Peyer's patch (tissue), 4 donors: Measurements from ENCODE around the gene TBCK. TPM values are rescaled to one million over a fixed set of nuclear protein-coding genes. Genes with fewer than 3 reads are reported as not detected.

Experiments
- DNase-seq, 3 donors: peaks; one replicate each; pipeline ENCODE4 v3.0.0-alpha.2; 2017 to 2019
- H3K27ac ChIP-seq, 4 donors: fragments of 200-600 bp; sonication (generic); one replicate each; pipeline ENCODE4 v1.5.1; 2016 to 2019
- H3K27me3 ChIP-seq, 2 donors: fragments of 200-600 bp; sonication (generic); one replicate each; pipeline ENCODE4 v1.5.1; 2019
- H3K36me3 ChIP-seq, 3 donors: fragments of 200-600 bp; sonication (generic); one replicate each; pipeline ENCODE4 v1.5.1; 2016 to 2019
- H3K4me1 ChIP-seq, 4 donors: fragments of 200-600 bp; sonication (generic); one replicate each; pipeline ENCODE4 v1.5.1; 2016 to 2019
- H3K4me3 ChIP-seq, 4 donors: fragments of 200-600 bp; sonication (generic); 1 replicate in 3 of 4; 2 replicates in 1 of 4; pipeline ENCODE4 v1.5.1; 2016 to 2019; ENCODE audit warnings: mild to moderate bottlenecking in 1 of 4
- H3K9me3 ChIP-seq, 4 donors: fragments of 200-600 bp; sonication (generic); one replicate each; pipeline ENCODE4 v1.5.1; 2016 to 2019; ENCODE audit warnings: mild to moderate bottlenecking in 1 of 4
- POLR2A ChIP-seq, 2 donors: fragments of 450-650 bp; IDR thresholded peaks; one replicate each; pipeline ENCODE4 v1.5.1; 2017; ENCODE audit warnings: antibody characterized with exemption in 2 of 2, mild to moderate bottlenecking in 2 of 2, moderate library complexity in 2 of 2
- total RNA-seq, 4 donors: library from RNA; depleted of rRNA; stranded (reverse); fragments of >200 nt; gene quantifications; one replicate each; pipeline ENCODE4 v1.1.0, GENCODE V29; 2016
- TF ChIP-seq, protein P1 (sequence below), 6 experiments: fragments of 450-650 bp in 4 of 6; fragments of 200-600 bp in 2 of 6; sonication (generic) in 1 of 6; IDR thresholded peaks; one replicate each; pipeline ENCODE4 v1.5.1; 2017 to 2019; ENCODE audit warnings: antibody characterized with exemption in 6 of 6, mild to moderate bottlenecking in 3 of 6, moderate library complexity in 1 of 6

Gene TBCK
- total RNA-seq, 4 donors from 2014 or later: 39.9 to 96.6 (median 53.1) TPM

DNA sequence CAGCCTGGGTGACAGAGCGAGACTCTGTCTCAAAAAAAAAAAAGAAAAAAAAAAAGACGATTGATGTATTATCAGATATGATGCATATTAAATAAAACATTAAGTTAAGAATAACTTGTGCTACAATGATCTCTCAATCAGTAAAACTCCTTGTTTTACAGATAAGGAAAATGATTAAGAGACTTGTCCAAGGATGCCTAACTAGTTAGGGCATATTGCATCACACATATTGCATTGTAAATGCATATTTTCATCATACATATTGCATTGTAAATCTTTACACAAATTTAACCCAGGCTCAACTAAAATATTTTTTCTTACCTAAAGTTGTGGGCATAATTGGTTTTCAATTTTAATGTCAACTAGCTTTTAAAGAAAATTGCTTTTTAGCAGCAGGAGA is 26.3 kb downstream of the TBCK start:
- Histone ChIP-seq H3K4me1 (no peaks in the 10 kb centered on the region), H3K9me3 (no peaks in the 10 kb centered on the region), H3K4me3 (no peak overlapping the region), H3K27me3 (no peaks in the 10 kb centered on the region), H3K36me3 (peaks cover 0 to 29% (median 0%) of the 10 kb centered on the region in 3 donors), H3K27ac (no peak overlapping the region)
- no peak for DNase-seq
- TF ChIP-seq POLR2A (IDR thresholded peaks at IDR 0.05): no peak
- TF ChIP-seq, protein P1, sequence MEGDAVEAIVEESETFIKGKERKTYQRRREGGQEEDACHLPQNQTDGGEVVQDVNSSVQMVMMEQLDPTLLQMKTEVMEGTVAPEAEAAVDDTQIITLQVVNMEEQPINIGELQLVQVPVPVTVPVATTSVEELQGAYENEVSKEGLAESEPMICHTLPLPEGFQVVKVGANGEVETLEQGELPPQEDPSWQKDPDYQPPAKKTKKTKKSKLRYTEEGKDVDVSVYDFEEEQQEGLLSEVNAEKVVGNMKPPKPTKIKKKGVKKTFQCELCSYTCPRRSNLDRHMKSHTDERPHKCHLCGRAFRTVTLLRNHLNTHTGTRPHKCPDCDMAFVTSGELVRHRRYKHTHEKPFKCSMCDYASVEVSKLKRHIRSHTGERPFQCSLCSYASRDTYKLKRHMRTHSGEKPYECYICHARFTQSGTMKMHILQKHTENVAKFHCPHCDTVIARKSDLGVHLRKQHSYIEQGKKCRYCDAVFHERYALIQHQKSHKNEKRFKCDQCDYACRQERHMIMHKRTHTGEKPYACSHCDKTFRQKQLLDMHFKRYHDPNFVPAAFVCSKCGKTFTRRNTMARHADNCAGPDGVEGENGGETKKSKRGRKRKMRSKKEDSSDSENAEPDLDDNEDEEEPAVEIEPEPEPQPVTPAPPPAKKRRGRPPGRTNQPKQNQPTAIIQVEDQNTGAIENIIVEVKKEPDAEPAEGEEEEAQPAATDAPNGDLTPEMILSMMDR (IDR thresholded peaks at IDR 0.05): no peak

DNA sequence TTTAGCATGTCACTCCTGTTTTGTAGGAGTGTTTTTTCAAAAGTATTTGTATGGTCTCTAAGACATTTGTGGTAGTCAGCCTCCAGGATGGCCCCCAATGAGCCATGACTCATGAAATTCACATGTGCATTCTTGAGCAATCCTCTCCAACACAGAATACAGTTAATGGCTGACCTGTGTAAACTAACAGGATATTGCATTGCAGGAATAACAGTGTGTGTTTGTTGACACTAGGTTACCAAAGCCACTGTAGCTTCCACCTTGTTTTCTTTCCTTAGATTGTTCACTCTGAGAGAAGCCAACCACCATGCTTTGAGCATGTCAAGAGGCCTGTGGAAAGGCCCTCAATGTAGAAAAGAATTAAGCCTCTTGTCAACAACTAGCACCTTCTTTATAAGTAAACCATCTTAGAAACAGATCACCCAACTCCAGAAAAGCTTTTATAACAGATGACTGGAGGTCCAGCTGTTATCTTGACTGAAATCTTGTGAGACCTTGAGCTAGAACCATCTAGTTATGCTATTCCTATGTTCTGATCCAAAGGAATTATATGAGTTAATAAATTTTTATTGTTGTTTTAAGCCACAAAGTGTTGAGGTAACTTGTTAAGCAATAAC is 28.5 kb downstream of the TBCK start:
- Histone ChIP-seq H3K4me1 (no peaks in the 10 kb centered on the region), H3K27me3 (no peaks in the 10 kb centered on the region), H3K27ac (no peak overlapping the region), H3K9me3 (no peaks in the 10 kb centered on the region), H3K36me3 (peaks cover 0 to 14% (median 0%) of the 10 kb centered on the region in 3 donors), H3K4me3 (no peak overlapping the region)
- no peak for DNase-seq
- TF ChIP-seq, protein P1 (IDR thresholded peaks at IDR 0.05): no peak
- no peak for TF ChIP-seq POLR2A (IDR thresholded peaks at IDR 0.05)

DNA sequence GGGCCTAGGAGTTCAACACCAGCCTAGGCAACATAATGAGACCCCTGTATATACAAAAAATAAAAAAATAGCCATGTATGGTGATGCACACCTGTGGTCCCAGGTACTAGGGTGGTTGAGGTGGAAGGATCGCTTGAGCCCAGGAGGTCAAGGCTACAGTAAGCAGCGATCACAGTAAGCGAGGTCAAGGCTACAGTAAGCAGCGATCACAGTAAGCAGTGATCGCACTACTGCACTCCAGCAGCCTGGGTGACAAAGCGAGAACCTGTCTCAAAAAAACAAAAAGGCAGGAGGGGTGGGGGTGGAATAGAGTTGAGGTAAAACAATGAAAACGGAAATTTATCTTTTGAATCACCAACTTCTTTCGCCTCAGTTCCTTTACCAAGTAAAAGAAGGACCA is 29.4 kb downstream of the TBCK start:
- H3K4me1 ChIP-seq: no peaks in the 10 kb centered on the region
- no peaks in the 10 kb centered on the region for H3K9me3 ChIP-seq
- TF ChIP-seq POLR2A (IDR thresholded peaks at IDR 0.05): no peak
- TF ChIP-seq, protein P1 (IDR thresholded peaks at IDR 0.05): no peak
- no peak overlapping the region for H3K4me3 ChIP-seq
- DNase-seq: no peak
- no peak overlapping the region for H3K27ac ChIP-seq
- no peaks in the 10 kb centered on the region for H3K27me3 ChIP-seq
- peaks cover 0 to 14% (median 0%) of the 10 kb centered on the region in 3 donors for H3K36me3 ChIP-seq

DNA sequence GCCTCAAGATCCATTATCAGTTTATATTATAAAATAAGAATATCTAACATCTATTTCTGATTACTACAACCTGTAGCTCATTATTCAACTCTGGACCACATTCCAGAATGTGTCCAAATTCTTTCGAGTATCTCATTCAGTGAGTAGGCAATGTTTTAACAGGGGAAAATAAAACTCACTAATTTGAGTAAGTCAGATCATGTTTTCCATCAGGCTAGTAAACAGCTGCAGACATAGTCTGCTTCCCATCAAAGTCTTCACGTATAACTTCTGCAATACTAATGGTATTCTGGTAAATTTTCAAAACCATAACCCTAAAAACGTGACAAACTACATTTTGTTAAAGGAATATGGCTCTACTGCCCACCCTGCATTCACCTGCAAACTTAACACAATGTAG is 31.8 kb downstream of the TBCK start:
- no peak for DNase-seq
- no peaks in the 10 kb centered on the region for H3K4me1 ChIP-seq
- H3K4me3 ChIP-seq: no peak overlapping the region
- H3K27me3 ChIP-seq: no peaks in the 10 kb centered on the region
- TF ChIP-seq, protein P1 (IDR thresholded peaks at IDR 0.05): no peak
- TF ChIP-seq POLR2A (IDR thresholded peaks at IDR 0.05): no peak
- H3K27ac ChIP-seq: no peak overlapping the region
- H3K36me3 ChIP-seq: peaks cover 0 to 14% (median 0%) of the 10 kb centered on the region in 3 donors
- H3K9me3 ChIP-seq: no peaks in the 10 kb centered on the region

DNA sequence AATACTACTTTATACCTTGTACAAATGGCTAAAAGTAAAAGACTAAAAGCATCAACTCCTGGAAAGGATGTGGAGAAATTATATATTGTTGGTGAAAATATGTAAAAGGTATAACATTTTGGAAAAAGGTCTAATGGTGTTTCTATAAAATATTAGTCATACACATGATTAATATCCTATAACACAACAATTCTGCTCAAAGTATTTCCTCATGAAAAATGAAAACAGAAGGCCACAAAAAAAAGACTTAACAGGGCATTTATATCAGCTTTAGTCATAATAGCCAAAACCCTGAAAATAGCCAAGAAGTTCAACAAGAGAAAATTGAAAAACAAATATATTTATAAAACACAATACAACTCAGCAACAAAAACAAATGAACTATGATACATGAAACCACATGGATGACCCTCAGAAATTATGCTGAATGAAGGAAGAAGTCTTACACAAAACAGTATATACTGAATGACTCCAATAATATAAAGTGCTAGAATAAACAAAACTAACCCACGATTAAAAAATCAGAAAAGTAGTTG is 38.8 kb downstream of the TBCK start:
- no peak overlapping the region for H3K27ac ChIP-seq
- DNase-seq: no peak
- no peak overlapping the region for H3K4me3 ChIP-seq
- H3K27me3 ChIP-seq: no peaks in the 10 kb centered on the region
- H3K36me3 ChIP-seq: no peaks in the 10 kb centered on the region
- TF ChIP-seq, protein P1 (IDR thresholded peaks at IDR 0.05): no peak
- no peak for TF ChIP-seq POLR2A (IDR thresholded peaks at IDR 0.05)
- H3K9me3 ChIP-seq: no peaks in the 10 kb centered on the region
- H3K4me1 ChIP-seq: no peaks in the 10 kb centered on the region
